Cardiac fibroblast (primary cell): ENCODE results near the gene YRDC.

ENCODE experiments used
- DNase-seq, 2 donors: peaks; one replicate each; pipeline versions ENCODE4 v3.0.0 to v3.0.0-alpha.2; 2010; ENCODE audit warnings: low read depth in 2 of 2
- H3K4me3 ChIP-seq, 2 donors: replicated peaks in 1 of 2; 1 replicate in 1 of 2; 2 replicates in 1 of 2; pipeline ENCODE4 v1.5.1; 2011; ENCODE audit warnings: low read depth in 2 of 2, low read length in 2 of 2, mild to moderate bottlenecking in 2 of 2, moderate library complexity in 1 of 2
- CTCF ChIP-seq: IDR thresholded peaks from one replicate; pipeline ENCODE4 v1.5.1; 2011; ENCODE audit warnings: low read depth, mild to moderate bottlenecking, low read length, inconsistent platforms

The YRDC gene

GRCh38 chr1:37840711-37841110, 32.7 kb upstream of the YRDC start:
- TF ChIP-seq CTCF = no peak
- H3K4me3 ChIP-seq = no peak overlapping the region
- DNase-seq = peak in 1 of 2 donors; percentile 35

- H3K4me3 ChIP-seq = no peak overlapping the region
- TF ChIP-seq CTCF = no peak
Observed at GRCh38 chr1:37839676-37840075, 31.7 kb upstream of the YRDC start.

GRCh38 chr1:37836788-37837187, 28.8 kb upstream of the YRDC start:
- no peak for DNase-seq
- no peak overlapping the region for H3K4me3 ChIP-seq
- TF ChIP-seq CTCF = no peak

More at GRCh38 chr1:37839676-37840075, 31.7 kb upstream of the YRDC start:
- DNase-seq = no peak

GRCh38 chr1:37831809-37832208, 23.8 kb upstream of the YRDC start:
- DNase-seq = no peak
- no peak overlapping the region for H3K4me3 ChIP-seq
- no peak for TF ChIP-seq CTCF

- no peak for TF ChIP-seq CTCF
- no peak for DNase-seq
- H3K4me3 ChIP-seq = no peak overlapping the region
Observed at GRCh38 chr1:37831109-37831508, 23.1 kb upstream of the YRDC start.

GRCh38 chr1:37828410-37829074, 20.5 kb upstream of the YRDC start:
- TF ChIP-seq CTCF = no peak
- DNase-seq = no peak
- H3K4me3 ChIP-seq = no peak overlapping the region

- no peak overlapping the region for H3K4me3 ChIP-seq
- TF ChIP-seq CTCF = no peak
- DNase-seq = no peak
Observed at GRCh38 chr1:37825506-37825905, 17.5 kb upstream of the YRDC start.
